GM23248 (cell line): ENCODE data around the gene FGF21.

Source experiments
- EZH2 ChIP-seq: fragments of 200-600 bp; sonication (generic); IDR thresholded peaks from 2 replicates; pipeline ENCODE4 v1.6.1; 2018; ENCODE audit warnings: antibody characterized with exemption, mild to moderate bottlenecking; ENCODE audit not compliant: insufficient read depth, poor library complexity, severe bottlenecking
- EZH2phosphoT487 ChIP-seq: fragments of 200-600 bp; sonication (generic); IDR thresholded peaks from 2 replicates; pipeline ENCODE4 v1.6.1; 2018; ENCODE audit warnings: antibody characterized with exemption, moderate library complexity, mild to moderate bottlenecking, low read depth; ENCODE audit not compliant: insufficient read depth

- TF ChIP-seq EZH2 = no peak
- no peak for TF ChIP-seq EZH2phosphoT487
Measured at GRCh38 chr19:48757741-48758144, 2.4 kb downstream of the FGF21 start.
